GM19328 (cell line): ENCODE data around the gene NKAP.
"Not testable (repeated sequence)": the region's sequence is repeated elsewhere in the genome, so short reads cannot be mapped to it uniquely, and the experiment has no call there.

ENCODE experiments used
- ATAC-seq: cut with Tn5 transposase; IDR thresholded peaks from one replicate; pipeline ENCODE4 v1.9.1; 2021; ENCODE audit warnings: mild to moderate bottlenecking, moderate library complexity; ENCODE audit not compliant: unreplicated experiment

The NKAP gene

GRCh38 chrX:119943185-119943988 is at the start of gene NKAP:
TSS of gene NKAP (minus strand) at chrX:119943751. CDS start at chrX:119943605, 146 bp downstream.
- ATAC-seq, result peak; percentile 63

GRCh38 chrX:119991005-119991787 is 47.6 kb upstream of the NKAP start:
- ATAC-seq, result no peak

GRCh38 chrX:119990556-119991004 is 47.0 kb upstream of the NKAP start:
- no peak for ATAC-seq

GRCh38 chrX:119989905-119990555 is 46.5 kb upstream of the NKAP start:
- ATAC-seq, result no peak

GRCh38 chrX:119986203-119986602 is 42.7 kb upstream of the NKAP start:
- ATAC-seq, result no peak

- no peak for ATAC-seq
These were observed 41.1 kb upstream of the NKAP start for GRCh38 chrX:119984652-119985051.

GRCh38 chrX:119983494-119983893 is 39.9 kb upstream of the NKAP start:
- no peak for ATAC-seq

GRCh38 chrX:119982145-119982544 is 38.6 kb upstream of the NKAP start:
- ATAC-seq, result no peak

- no peak for ATAC-seq
These were observed 37.9 kb upstream of the NKAP start for GRCh38 chrX:119981286-119982070.

- ATAC-seq, result not testable (repeated sequence)
These were observed 33.6 kb upstream of the NKAP start for GRCh38 chrX:119977172-119977571.

- no peak for ATAC-seq
These were observed 27.6 kb upstream of the NKAP start for GRCh38 chrX:119971184-119971583.

- ATAC-seq, result no peak
These were observed 27.0 kb upstream of the NKAP start for GRCh38 chrX:119970574-119970973.

GRCh38 chrX:119966837-119967236 is 23.3 kb upstream of the NKAP start:
- ATAC-seq, result not testable (repeated sequence)

- no peak for ATAC-seq
These were observed 17.1 kb upstream of the NKAP start for GRCh38 chrX:119960625-119961024.

GRCh38 chrX:119955807-119956570 is 12.4 kb upstream of the NKAP start:
- ATAC-seq, result not testable (repeated sequence)

GRCh38 chrX:119954374-119954773 is 10.8 kb upstream of the NKAP start:
- no peak for ATAC-seq

GRCh38 chrX:119948381-119948780 is 4.8 kb upstream of the NKAP start:
- no peak for ATAC-seq

- no peak for ATAC-seq
These were observed 1.9 kb upstream of the NKAP start for GRCh38 chrX:119945481-119945880.

GRCh38 chrX:119942831-119943184 is 743 bp downstream of the NKAP start:
- peak; percentile 34 for ATAC-seq
